GM12875 (cell line): ENCODE results near the gene ANKRD40.
"Not testable (repeated sequence)": the region's sequence is repeated elsewhere in the genome, so short reads cannot be mapped to it uniquely, and the experiment has no call there.

Experiments
- H3K4me3 ChIP-seq: one replicate; pipeline ENCODE4 v1.5.1; 2011; ENCODE audit warnings: low read depth, low read length, control low read depth
- TF ChIP-seq, protein P1 (sequence below): IDR thresholded peaks from 2 replicates; pipeline ENCODE4 v1.5.1; 2011; ENCODE audit warnings: low read depth, mild to moderate bottlenecking, control low read depth, inconsistent platforms, low read length, moderate library complexity, borderline replicate concordance; ENCODE audit not compliant: insufficient read depth

The ANKRD40 gene

DNA sequence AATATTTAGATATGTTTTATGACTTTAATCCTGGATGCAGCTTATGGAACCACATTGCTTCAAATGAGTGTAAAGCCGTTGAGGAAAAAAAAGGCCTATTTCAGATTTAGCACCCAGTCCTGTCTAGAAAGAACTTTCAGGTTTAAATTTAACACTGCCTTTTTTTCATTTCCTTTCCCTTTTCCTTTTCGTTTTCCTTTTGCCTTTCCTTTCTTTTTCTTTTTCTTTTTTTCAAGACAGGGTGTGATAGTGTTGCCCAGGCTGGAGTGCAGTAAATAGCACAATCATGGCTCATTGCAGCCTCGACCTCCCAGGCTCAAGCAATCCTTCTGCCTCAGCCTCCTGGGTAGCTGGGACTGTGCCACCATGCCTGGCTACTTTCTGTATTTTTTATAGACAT lies 27.6 kb upstream of the ANKRD40 start:
- TF ChIP-seq, protein P1, sequence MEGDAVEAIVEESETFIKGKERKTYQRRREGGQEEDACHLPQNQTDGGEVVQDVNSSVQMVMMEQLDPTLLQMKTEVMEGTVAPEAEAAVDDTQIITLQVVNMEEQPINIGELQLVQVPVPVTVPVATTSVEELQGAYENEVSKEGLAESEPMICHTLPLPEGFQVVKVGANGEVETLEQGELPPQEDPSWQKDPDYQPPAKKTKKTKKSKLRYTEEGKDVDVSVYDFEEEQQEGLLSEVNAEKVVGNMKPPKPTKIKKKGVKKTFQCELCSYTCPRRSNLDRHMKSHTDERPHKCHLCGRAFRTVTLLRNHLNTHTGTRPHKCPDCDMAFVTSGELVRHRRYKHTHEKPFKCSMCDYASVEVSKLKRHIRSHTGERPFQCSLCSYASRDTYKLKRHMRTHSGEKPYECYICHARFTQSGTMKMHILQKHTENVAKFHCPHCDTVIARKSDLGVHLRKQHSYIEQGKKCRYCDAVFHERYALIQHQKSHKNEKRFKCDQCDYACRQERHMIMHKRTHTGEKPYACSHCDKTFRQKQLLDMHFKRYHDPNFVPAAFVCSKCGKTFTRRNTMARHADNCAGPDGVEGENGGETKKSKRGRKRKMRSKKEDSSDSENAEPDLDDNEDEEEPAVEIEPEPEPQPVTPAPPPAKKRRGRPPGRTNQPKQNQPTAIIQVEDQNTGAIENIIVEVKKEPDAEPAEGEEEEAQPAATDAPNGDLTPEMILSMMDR: no peak
- no peak overlapping the region for H3K4me3 ChIP-seq

DNA sequence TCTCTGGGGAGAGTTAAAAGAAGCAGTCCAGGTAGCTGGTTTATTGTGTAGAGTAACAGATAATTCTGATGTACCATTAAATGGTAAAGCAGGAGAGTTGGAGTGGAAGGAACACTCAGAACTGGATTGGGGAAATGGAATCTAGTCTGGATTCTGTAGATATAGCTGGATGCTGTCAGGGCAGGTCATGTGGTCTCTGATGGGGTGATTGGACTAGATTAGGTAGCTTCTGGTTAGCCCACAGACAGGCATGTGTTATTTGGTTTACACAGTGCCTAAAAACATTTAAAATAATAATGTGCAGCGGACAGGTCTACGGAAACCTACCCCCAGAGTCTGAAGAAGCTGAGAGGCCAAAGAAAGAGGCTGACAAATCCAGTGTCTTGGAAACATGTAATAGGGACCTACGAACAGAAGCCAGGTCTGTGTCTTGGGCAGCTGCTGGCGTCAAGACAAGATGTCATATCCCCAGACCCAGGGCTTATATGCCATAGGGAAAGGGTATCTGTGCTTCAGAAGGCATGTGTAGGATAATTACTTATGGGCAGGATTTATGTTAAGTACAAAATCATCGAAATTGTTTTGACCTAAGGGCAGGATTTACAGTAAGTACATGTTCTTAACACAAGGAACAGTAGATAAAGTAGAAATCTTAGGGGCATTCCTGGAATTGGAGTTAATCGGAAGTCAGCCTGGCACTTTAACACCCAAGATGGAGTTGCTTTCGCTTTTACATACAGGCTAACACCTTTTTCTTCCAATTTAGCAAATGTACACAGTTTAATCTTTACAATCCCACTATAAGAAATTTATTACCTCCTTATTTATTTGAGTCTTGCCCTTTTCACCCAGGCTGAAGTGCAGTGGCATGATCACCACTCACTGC lies 24.1 kb upstream of the ANKRD40 start:
- no peak overlapping the region for H3K4me3 ChIP-seq
- TF ChIP-seq, protein P1: no peak

DNA sequence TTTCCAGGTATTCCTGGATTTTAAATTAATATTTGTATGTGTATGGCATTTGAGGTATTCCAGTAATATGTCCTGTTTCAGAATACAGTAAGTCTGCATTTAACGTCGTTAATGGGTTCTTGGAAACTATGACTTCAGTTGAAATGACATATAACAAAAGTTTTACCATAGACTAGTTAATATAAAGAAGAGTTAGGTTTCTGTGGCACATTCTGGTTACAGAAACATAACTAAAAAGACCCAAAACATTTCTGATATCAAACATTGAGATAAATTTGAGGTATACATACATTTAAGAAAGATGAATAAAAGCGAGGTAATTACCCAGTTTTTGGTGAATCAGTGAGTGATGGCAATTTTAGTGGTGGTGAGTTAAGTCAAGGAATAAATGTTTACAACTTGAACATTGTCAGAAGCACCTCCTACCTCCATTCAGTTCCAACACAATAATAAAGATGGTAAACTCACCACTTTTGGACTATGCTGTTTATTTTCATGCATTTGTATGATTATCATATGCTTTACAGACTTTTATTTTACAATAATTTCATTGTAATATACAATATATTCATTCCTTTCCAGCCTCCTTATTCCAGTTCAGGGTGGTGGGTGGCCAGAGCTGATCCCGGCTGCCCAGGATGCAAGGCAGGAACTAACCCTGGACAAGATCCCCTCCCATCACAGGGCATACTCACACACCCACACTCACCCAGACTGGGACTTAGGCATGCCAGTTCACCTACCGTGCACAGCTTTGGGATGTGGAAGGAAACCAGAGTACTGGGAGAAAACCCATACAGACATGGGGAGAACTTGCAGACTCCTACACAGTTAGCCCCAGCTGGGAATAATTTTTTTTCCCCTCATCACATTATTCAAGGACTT lies 21.4 kb upstream of the ANKRD40 start:
- TF ChIP-seq, protein P1: no peak

DNA sequence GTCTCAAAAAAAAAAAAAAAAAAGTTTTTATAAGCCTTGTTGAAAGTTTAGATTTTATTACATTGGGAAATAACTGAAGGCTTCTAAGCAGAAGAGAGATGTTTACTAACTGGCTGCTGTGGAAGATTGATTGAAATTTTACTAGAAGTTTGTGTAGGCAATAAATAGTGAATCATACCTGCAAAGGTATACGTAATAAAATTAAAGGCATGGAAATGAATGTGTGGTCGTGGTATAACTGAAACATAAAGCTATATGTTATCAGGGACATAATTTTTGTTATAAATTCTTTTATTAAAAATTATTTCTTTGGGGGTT lies 20.4 kb upstream of the ANKRD40 start:
- H3K4me3 ChIP-seq: no peak overlapping the region
- TF ChIP-seq, protein P1: no peak

More for the DNA sequence above, 21.4 kb upstream of the ANKRD40 start:
- no peak overlapping the region for H3K4me3 ChIP-seq

DNA sequence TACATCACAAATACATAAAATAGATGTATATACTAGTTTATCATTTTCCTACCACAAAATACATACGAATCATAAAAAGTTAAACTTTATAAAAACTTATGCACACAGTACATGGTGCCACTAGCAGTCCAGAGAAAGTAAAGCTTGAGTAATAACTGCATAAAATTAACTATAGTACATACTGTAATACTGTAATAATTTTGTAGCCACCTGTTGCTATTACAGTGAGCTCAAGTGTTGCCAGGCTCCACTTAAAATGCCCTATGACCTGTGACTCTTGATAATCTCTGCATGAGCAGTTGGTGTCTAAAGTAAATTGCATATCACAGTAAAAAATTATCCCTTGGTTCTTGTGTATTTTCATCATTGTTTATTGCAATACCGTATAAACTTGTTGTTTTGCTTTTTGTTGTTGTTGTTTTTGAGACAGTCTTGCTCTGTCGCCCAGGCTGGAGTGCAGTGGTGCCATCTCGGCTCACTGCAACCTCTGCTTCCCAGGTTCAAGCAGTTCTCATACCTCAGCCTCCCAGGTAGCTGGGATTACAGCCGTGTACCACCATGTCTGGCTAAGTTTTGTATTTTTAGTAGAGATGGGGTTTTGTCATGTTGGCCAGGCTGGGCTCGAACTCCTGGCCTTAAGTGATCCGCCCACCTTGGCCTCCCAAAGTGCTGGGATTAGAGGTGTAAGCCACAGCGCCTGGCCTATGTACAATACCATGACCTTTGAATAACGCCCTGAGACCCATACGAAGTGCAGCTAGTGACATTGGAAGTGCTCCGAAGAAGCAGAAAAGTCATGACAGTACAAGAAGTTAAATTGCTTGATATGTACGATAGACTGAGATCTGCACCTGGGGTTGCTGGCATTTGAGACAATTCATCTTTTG lies 18.3 kb upstream of the ANKRD40 start:
- TF ChIP-seq, protein P1: no peak
- no peak overlapping the region for H3K4me3 ChIP-seq

DNA sequence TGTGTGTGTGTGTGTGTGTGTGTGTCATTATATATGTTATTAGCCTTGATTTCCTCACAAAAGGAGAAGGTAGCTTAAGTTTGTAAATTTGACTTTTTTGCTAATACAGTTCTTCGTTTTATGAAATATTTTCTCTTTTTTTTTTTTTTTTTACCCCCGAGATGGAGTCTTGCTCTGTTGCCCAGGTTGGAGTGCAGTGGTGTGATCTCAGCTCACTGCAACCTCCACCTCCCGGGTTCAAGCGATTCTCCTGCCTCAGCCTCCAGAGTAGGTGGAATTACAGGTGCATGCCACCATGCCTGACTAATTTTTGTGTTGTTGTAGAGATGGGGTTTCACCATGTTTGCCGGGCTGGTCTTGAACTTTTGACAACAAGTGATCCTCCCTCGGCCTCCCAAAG lies 16.9 kb upstream of the ANKRD40 start:
- not testable (repeated sequence) for H3K4me3 ChIP-seq

DNA sequence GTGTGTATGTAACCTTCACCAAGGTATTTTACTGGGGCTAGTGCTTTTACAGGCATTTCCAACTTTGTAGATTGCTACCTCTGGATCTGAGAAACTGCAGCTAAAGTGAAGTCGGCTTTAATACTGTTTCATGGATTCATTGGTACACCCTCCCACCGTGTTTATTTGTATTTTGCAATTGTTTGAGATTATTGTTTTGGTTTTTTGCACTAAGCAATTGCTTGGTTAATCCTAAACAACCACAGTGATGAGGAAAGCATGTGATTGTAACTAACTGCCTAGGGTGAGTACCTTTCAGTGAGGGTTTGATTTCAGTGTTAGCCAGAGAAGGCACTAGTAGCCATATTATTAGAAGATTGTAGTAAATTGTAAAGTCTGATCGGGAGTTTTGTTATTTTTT lies 15.0 kb upstream of the ANKRD40 start:
- H3K4me3 ChIP-seq: no peak overlapping the region

More for the DNA sequence above, 15.0 kb upstream of the ANKRD40 start:
- TF ChIP-seq, protein P1: no peak
